Glutamatergic neuron (in vitro differentiated cells): Measurements from ENCODE around the gene GAPVD1. TPM values are rescaled to one million over a fixed set of nuclear protein-coding genes. Genes with fewer than 3 reads are reported as not detected.

Experiments used
- DNase-seq: peaks from one replicate; pipeline ENCODE4 v3.0.0; 2022
- H3K27ac Mint-ChIP-seq: one replicate; pipeline ENCODE4 v1.8.0; 2020; ENCODE audit warnings: mild to moderate bottlenecking, mixed read lengths, inconsistent platforms; ENCODE audit not compliant: unreplicated experiment
- H3K27me3 Mint-ChIP-seq: one replicate; pipeline ENCODE4 v1.8.0; 2020; ENCODE audit warnings: mild to moderate bottlenecking, moderate library complexity, mixed read lengths, inconsistent platforms; ENCODE audit not compliant: unreplicated experiment
- H3K36me3 Mint-ChIP-seq: one replicate; pipeline ENCODE4 v1.8.0; 2020; ENCODE audit warnings: mild to moderate bottlenecking, mixed read lengths, inconsistent platforms; ENCODE audit not compliant: unreplicated experiment
- H3K4me1 Mint-ChIP-seq: one replicate; pipeline ENCODE4 v1.8.0; 2020; ENCODE audit warnings: mild to moderate bottlenecking, low read depth, mixed read lengths, inconsistent platforms; ENCODE audit not compliant: unreplicated experiment
- H3K4me3 Mint-ChIP-seq: one replicate; pipeline ENCODE4 v1.8.0; 2020; ENCODE audit warnings: mild to moderate bottlenecking, mixed read lengths, inconsistent platforms; ENCODE audit not compliant: unreplicated experiment
- H3K9me3 Mint-ChIP-seq: one replicate; pipeline ENCODE4 v1.8.0; 2020; ENCODE audit warnings: mild to moderate bottlenecking, moderate library complexity, mixed read lengths, inconsistent platforms; ENCODE audit not compliant: unreplicated experiment
- total RNA-seq: library from RNA; stranded (reverse); fragmentation: NEBNext Ultra II Directional; extraction: Animal tissue kit (Norgen Biotek cat#: 25700); gene quantifications from one replicate; pipeline ENCODE4 v1.2.1, GENCODE V29; 2021; ENCODE audit not compliant: unreplicated experiment
- TF ChIP-seq, protein P1 (sequence below): fragments of 200-600 bp; sonication (generic); IDR thresholded peaks from one replicate; pipeline ENCODE4 v1.5.0; 2021; ENCODE audit not compliant: partially characterized antibody, unreplicated experiment

The GAPVD1 gene
- total RNA-seq, 1 donor from 2014 or later: 59.2 TPM

- peak overlapping the region; percentile 76 for H3K4me3 Mint-ChIP-seq
- H3K36me3 Mint-ChIP-seq: peaks cover 15% of the 10 kb centered on the region
- H3K4me1 Mint-ChIP-seq: peaks cover 11% of the 10 kb centered on the region
- DNase-seq: peak; percentile 91
- peak overlapping the region; percentile 59 for H3K27ac Mint-ChIP-seq
- TF ChIP-seq, protein P1, sequence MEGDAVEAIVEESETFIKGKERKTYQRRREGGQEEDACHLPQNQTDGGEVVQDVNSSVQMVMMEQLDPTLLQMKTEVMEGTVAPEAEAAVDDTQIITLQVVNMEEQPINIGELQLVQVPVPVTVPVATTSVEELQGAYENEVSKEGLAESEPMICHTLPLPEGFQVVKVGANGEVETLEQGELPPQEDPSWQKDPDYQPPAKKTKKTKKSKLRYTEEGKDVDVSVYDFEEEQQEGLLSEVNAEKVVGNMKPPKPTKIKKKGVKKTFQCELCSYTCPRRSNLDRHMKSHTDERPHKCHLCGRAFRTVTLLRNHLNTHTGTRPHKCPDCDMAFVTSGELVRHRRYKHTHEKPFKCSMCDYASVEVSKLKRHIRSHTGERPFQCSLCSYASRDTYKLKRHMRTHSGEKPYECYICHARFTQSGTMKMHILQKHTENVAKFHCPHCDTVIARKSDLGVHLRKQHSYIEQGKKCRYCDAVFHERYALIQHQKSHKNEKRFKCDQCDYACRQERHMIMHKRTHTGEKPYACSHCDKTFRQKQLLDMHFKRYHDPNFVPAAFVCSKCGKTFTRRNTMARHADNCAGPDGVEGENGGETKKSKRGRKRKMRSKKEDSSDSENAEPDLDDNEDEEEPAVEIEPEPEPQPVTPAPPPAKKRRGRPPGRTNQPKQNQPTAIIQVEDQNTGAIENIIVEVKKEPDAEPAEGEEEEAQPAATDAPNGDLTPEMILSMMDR: peak; percentile 92
- peaks cover 16% of the 10 kb centered on the region for H3K27me3 Mint-ChIP-seq
- H3K9me3 Mint-ChIP-seq: peaks cover 10% of the 10 kb centered on the region
These were observed 146.6 kb downstream of the GAPVD1 start for GRCh38 chr9:125407974-125408900.

DNA sequence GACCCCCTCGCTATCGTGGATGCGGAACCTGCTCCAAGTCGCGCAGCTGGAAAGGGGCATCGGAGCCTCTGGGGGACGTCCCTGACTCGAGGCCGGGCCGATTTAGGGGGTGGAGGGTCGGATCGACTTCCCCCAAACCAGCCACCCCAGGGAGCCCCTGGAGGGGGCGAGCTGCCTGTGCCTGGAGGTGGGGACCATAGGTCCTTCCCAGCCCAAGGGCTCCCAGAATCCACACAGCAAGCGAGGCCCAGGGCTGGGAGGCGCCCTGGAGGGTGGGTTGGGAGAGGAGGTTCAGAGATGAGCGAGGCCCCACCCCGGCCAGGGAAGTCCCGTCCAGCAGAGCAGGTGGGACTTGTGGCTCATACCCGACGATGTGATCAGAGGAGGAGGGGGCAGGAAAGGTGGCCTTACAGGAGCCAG, 147.6 kb downstream of the GAPVD1 start:
- Mint-ChIP-seq H3K27me3 (peaks cover 16% of the 10 kb centered on the region), H3K4me3 (no peak overlapping the region), H3K27ac (no peak overlapping the region), H3K36me3 (peaks cover 15% of the 10 kb centered on the region), H3K9me3 (peaks cover 10% of the 10 kb centered on the region), H3K4me1 (peaks cover 11% of the 10 kb centered on the region)
- DNase-seq: no peak
- TF ChIP-seq, protein P1: no peak

GRCh38 chr9:125409637-125410521, 148.3 kb downstream of the GAPVD1 start:
- DNase-seq: no peak
- Mint-ChIP-seq H3K36me3 (peaks cover 15% of the 10 kb centered on the region), H3K9me3 (peaks cover 10% of the 10 kb centered on the region), H3K27ac (peak overlapping the region; percentile 54), H3K27me3 (peaks cover 13% of the 10 kb centered on the region), H3K4me3 (peak overlapping the region; percentile 69), H3K4me1 (peaks cover 11% of the 10 kb centered on the region)
- TF ChIP-seq, protein P1: no peak

DNA sequence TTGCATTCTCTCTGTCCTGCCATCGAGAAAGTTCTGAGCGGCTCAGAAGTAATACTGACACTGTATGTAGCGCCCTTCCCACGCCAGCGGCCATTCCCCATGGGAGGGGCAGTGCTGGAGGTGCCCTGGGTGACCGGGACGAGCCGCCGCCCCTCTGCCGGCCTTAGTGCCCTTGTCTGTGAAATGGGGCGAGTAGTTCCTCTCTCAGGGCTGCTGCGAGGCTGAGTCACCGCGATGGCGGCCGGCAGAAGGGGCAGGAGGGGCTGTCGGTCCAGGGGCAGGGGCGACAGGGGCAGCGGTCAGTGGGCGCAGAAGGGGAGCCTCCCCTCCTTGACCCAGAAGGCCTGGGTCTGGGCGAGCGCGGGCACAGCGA, 148.9 kb downstream of the GAPVD1 start:
- DNase-seq: no peak
- Mint-ChIP-seq H3K27ac (no peak overlapping the region), H3K4me3 (no peak overlapping the region), H3K4me1 (peaks cover 11% of the 10 kb centered on the region), H3K36me3 (peaks cover 15% of the 10 kb centered on the region), H3K9me3 (peaks cover 10% of the 10 kb centered on the region), H3K27me3 (peaks cover 13% of the 10 kb centered on the region)
- TF ChIP-seq, protein P1: no peak
